Stimulated activated naive CD8-positive, alpha-beta T cell treated with anti-CD3 and anti-CD28 coated beads, Interleukin-15, Interleukin-2, amounts not matched to agents 100 U/mL and 50 U/mL, for 24 hours (primary cell): Measurements from ENCODE around the gene PLEKHA1.
A peak's percentile ranks its signal among the peaks of the same experiment; 100 is the strongest.

Experiments
- ATAC-seq: fragments of 150-1000 bp; cut with Tn5 transposase; one replicate; pipeline ENCODE4 v1.10.0; 2021
- DNase-seq: peaks from one replicate; pipeline ENCODE4 v3.0.0; 2021

PLEKHA1 gene

GRCh38 chr10:122379041-122379440, 4.5 kb downstream of the PLEKHA1 start:
- no peak for ATAC-seq
- DNase-seq, result no peak

GRCh38 chr10:122379537-122379936, 5.0 kb downstream of the PLEKHA1 start:
- ATAC-seq, result no peak
- no peak for DNase-seq

- ATAC-seq (no peak), DNase-seq (no peak)
Measured at GRCh38 chr10:122380703-122381102, 6.2 kb downstream of the PLEKHA1 start.

- ATAC-seq, result no peak
- no peak for DNase-seq
Measured at GRCh38 chr10:122381680-122382079, 7.2 kb downstream of the PLEKHA1 start.

- DNase-seq (no peak), ATAC-seq (no peak)
Measured at GRCh38 chr10:122386514-122386913, 12.0 kb downstream of the PLEKHA1 start.

- ATAC-seq, result no peak
- no peak for DNase-seq
Measured at GRCh38 chr10:122387572-122387971, 13.1 kb downstream of the PLEKHA1 start.

GRCh38 chr10:122388287-122388997, 13.9 kb downstream of the PLEKHA1 start:
- peak; percentile 87 for ATAC-seq

GRCh38 chr10:122390271-122390670, 15.8 kb downstream of the PLEKHA1 start:
- DNase-seq (no peak), ATAC-seq (no peak)

More at GRCh38 chr10:122388287-122388997, 13.9 kb downstream of the PLEKHA1 start:
- DNase-seq, result no peak

GRCh38 chr10:122390679-122391078, 16.2 kb downstream of the PLEKHA1 start:
- DNase-seq (no peak), ATAC-seq (no peak)

GRCh38 chr10:122391875-122392274, 17.4 kb downstream of the PLEKHA1 start:
- no peak for ATAC-seq

GRCh38 chr10:122392835-122393234, 18.3 kb downstream of the PLEKHA1 start:
- DNase-seq, result no peak
- ATAC-seq, result no peak

More at GRCh38 chr10:122391875-122392274, 17.4 kb downstream of the PLEKHA1 start:
- DNase-seq, result no peak

- ATAC-seq, result no peak
- DNase-seq, result no peak
Measured at GRCh38 chr10:122393288-122393687, 18.8 kb downstream of the PLEKHA1 start.

- no peak for DNase-seq
- ATAC-seq, result no peak
Measured at GRCh38 chr10:122402548-122403131, 28.1 kb downstream of the PLEKHA1 start.

- DNase-seq, result no peak
- ATAC-seq, result no peak
Measured at GRCh38 chr10:122404576-122404975, 30.1 kb downstream of the PLEKHA1 start.

- ATAC-seq (peak; percentile 28), DNase-seq (no peak)
Measured at GRCh38 chr10:122407375-122408125, 33.0 kb downstream of the PLEKHA1 start.

- DNase-seq (no peak), ATAC-seq (no peak)
Measured at GRCh38 chr10:122413327-122413726, 38.8 kb downstream of the PLEKHA1 start.

- ATAC-seq (no peak), DNase-seq (no peak)
Measured at GRCh38 chr10:122417667-122418066, 43.2 kb downstream of the PLEKHA1 start.

GRCh38 chr10:122419016-122419415, 44.5 kb downstream of the PLEKHA1 start:
- DNase-seq (no peak), ATAC-seq (no peak)

- DNase-seq (no peak), ATAC-seq (no peak)
Measured at GRCh38 chr10:122419876-122420623, 45.5 kb downstream of the PLEKHA1 start.

GRCh38 chr10:122420624-122421007, 46.1 kb downstream of the PLEKHA1 start:
- no peak for DNase-seq

GRCh38 chr10:122421054-122421625, 46.6 kb downstream of the PLEKHA1 start:
- ATAC-seq (no peak), DNase-seq (no peak)

More at GRCh38 chr10:122420624-122421007, 46.1 kb downstream of the PLEKHA1 start:
- ATAC-seq, result no peak

GRCh38 chr10:122421742-122422141, 47.2 kb downstream of the PLEKHA1 start:
- ATAC-seq (peak; percentile 44), DNase-seq (no peak)
